Measurements from ENCODE around the gene TMED8.
A peak's percentile ranks its signal among the peaks of the same experiment; 100 is the strongest.

- peak in 1 of 3 experiments; percentile 0 for TF ChIP-seq CTCF (optimal IDR thresholded peaks at IDR 0.05 in 1 of 3, IDR thresholded peaks at IDR 0.05 in 1 of 3, conservative IDR thresholded peaks at IDR 0.05 in 1 of 3; ENCODE audit: extremely low read depth in 1 of 3, insufficient read depth in 2 of 3, low read length in 3 of 3)
- TF ChIP-seq EZH2 (IDR thresholded peaks at IDR 0.05; ENCODE audit: low read length) = no peak
Measured at GRCh38 chr14:77303417-77304156, 73.3 kb downstream of the TMED8 start.

Data from keratinocyte (primary cell).